Fibroblast of mammary gland (primary cell): ENCODE data around the gene PSMD6.

Experiments used
- DNase-seq: peaks from one replicate; pipeline ENCODE4 v3.0.0-alpha.2; 2010; ENCODE audit warnings: low read depth
- H3K4me3 ChIP-seq: 2 replicates; pipeline ENCODE4 v1.5.1; 2011; ENCODE audit warnings: low read depth, mild to moderate bottlenecking, low read length, moderate library complexity; ENCODE audit not compliant: control insufficient read depth
- CTCF ChIP-seq: conservative IDR thresholded peaks from 2 replicates; pipeline ENCODE4 v1.5.1; 2011; ENCODE audit warnings: low read depth, low read length, inconsistent platforms; ENCODE audit not compliant: control insufficient read depth, insufficient read depth

Gene PSMD6

DNA sequence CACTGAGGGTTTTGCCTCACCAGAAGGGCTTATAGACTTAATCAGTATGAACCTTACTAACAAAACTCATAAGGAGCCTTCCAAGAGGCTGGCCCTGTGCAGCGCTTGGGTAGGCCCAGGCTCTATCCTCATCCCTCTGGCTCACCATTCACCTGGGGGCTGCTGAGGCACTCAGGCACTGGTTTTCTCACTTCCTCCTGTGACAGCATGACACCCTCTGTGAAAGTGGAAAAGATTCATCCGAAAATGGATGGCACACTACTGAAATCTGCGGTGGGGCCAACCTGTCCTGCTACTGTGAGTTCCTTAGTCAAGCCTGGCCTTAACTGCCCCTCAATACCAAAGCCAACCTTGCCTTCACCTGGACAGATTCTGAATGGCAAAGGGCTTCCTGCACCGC lies 41.3 kb downstream of the PSMD6 start:
- TF ChIP-seq CTCF, result no peak
- no peak overlapping the region for H3K4me3 ChIP-seq
- no peak for DNase-seq

GRCh38 chr3:63980830-63981498 lies 42.3 kb downstream of the PSMD6 start:
- no peak for DNase-seq
- H3K4me3 ChIP-seq, result no peak overlapping the region
- no peak for TF ChIP-seq CTCF

DNA sequence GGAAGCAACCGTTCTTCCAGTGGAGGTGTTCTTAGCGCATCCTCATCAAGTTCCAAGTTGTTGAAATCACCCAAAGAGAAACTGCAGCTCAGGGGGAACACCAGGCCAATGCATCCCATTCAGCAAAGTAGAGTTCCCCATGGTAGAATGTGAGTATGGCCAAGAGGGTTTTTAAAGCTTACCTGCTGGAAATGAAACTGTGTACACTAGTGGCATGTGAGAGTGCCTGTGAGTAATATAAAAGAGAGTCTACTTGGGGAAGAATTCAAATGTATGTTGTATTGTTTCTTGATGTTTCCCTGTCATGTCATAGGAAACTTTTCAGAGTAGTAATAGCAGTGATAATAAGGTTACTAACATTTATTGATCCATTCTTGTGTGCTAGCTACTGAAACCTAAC lies 43.3 kb downstream of the PSMD6 start:
- DNase-seq, result no peak
- no peak overlapping the region for H3K4me3 ChIP-seq
- TF ChIP-seq CTCF, result no peak

DNA sequence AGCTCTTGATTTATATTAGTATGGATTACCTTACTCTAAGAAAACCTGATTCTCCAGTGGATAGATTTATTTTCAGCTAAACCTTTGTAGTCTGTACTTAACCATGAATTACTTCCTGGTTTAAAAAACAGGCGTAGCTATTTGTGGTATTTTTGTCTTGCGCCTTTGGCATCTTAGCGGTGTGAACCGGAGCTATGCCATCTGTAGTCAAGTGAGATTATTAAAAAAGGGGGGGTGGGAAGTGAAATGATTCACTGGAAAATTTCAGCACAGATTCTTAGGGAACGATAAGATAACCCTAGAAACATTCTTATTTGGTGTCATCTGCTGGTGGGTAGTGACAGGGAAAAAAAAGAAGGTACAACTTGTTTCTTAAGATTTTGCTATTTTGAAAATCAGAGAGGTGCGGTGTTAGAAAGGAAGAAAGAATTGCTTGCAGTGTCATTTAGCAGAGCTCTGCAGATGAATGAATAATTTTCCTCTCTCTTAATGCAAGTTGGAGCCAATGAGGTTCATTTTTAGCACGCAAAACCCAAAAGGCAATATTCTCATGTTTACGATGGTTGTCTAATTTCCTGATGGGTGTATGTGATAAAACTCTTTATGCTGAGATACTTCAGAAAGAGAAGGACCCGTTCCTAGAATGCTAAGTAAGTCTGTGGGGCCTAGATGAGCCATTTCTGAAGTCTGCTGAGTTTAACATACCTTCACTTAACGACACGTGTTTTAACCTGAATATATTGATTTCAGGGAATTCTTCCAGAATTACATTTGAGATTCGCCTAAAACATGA lies 44.0 kb downstream of the PSMD6 start:
- H3K4me3 ChIP-seq, result no peak overlapping the region
- DNase-seq, result peak; percentile 26
- no peak for TF ChIP-seq CTCF

DNA sequence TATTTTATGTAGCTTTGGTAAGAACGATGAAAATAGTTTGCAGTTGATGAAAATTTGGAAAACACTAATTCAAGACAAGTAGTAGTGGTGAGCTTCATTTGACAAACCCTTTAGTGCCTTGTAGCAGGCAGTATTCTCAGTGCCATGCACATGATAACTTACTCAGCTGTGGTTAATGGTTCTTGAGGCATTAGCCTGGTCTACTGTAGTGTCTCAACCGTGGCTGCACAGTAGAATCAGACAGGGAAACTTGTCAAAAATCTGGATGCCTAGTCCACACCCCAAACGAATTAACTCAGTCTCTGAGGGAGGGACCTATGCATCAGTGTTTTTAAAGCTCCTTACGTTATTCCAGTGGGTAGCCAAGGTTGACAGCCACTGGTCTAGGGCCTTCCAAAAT lies 45.4 kb downstream of the PSMD6 start:
- peak; percentile 42 for DNase-seq
- no peak for TF ChIP-seq CTCF
- H3K4me3 ChIP-seq, result no peak overlapping the region

- no peak for DNase-seq
- H3K4me3 ChIP-seq, result no peak overlapping the region
- no peak for TF ChIP-seq CTCF
These were observed 46.5 kb downstream of the PSMD6 start for GRCh38 chr3:63976872-63977200.
